Retinal pigment epithelial cell (primary cell): ENCODE data around the gene SGPL1.
A peak's percentile ranks its signal among the peaks of the same experiment; 100 is the strongest.

Experiments used
- DNase-seq: peaks from one replicate; pipeline ENCODE4 v3.0.0-alpha.2; 2010; ENCODE audit warnings: low read depth
- H3K4me3 ChIP-seq: 2 replicates; pipeline ENCODE4 v1.5.1; 2011; ENCODE audit warnings: mild to moderate bottlenecking, low read length, control low read depth, moderate library complexity
- TF ChIP-seq, protein P1 (sequence below): conservative IDR thresholded peaks from 2 replicates; pipeline ENCODE4 v1.5.1; 2011; ENCODE audit warnings: low read depth, low read length, control low read depth, inconsistent platforms

Gene SGPL1

DNA sequence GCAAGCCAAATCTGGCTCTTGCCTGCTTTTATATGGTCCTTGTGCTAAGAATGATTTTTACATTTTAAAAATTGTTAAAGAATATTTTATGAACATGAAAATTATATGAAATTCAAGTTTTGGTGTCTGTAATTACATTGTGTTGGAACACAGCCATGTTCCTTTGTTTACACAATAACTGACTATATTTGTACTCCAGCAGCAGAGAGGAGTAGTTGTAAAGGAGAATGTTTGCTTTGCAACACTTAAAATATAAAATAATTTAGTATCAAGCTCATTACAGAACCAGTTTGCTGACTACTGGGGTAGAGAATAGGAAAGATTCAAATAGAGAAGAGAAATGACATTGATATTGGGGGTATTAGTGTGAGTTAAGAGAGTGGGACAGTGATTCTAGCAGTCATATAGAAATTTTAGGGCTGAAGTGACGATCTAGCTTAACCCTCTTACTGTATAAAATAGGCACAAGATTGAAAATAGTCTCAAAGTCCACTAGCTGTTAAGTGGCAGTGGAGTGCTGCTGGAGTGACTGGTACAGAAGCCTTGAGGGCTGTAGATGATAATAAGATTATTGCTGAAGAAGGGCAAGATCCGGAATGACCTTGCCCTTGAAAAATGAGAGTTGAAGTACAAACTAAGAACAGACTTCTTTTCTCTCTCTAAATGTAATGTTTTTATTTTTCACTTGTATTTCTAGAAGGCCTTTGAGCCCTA lies 28.2 kb downstream of the SGPL1 start:
- TF ChIP-seq, protein P1, sequence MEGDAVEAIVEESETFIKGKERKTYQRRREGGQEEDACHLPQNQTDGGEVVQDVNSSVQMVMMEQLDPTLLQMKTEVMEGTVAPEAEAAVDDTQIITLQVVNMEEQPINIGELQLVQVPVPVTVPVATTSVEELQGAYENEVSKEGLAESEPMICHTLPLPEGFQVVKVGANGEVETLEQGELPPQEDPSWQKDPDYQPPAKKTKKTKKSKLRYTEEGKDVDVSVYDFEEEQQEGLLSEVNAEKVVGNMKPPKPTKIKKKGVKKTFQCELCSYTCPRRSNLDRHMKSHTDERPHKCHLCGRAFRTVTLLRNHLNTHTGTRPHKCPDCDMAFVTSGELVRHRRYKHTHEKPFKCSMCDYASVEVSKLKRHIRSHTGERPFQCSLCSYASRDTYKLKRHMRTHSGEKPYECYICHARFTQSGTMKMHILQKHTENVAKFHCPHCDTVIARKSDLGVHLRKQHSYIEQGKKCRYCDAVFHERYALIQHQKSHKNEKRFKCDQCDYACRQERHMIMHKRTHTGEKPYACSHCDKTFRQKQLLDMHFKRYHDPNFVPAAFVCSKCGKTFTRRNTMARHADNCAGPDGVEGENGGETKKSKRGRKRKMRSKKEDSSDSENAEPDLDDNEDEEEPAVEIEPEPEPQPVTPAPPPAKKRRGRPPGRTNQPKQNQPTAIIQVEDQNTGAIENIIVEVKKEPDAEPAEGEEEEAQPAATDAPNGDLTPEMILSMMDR: no peak
- no peak overlapping the region for H3K4me3 ChIP-seq
- DNase-seq: no peak

DNA sequence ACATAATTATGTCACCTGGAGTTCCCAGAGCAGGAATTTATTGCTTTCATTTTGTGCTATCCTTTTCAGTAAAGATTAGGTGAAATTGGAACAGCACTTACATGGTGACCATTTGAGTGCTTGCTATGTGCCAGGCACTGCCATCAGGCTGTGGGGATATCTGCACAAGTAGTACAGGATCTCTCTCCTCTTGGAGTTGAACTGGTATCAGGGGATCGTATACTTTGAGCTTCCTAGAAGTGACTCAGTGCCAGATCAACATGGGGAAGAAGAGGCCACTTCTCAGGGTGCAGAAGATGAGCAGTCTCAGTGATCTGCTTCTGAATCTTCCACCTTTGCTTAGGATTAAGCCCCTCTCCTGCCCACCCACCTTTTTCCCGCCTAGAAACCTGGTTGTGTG lies 29.5 kb downstream of the SGPL1 start:
- DNase-seq: no peak
- H3K4me3 ChIP-seq: no peak overlapping the region
- TF ChIP-seq, protein P1: no peak

DNA sequence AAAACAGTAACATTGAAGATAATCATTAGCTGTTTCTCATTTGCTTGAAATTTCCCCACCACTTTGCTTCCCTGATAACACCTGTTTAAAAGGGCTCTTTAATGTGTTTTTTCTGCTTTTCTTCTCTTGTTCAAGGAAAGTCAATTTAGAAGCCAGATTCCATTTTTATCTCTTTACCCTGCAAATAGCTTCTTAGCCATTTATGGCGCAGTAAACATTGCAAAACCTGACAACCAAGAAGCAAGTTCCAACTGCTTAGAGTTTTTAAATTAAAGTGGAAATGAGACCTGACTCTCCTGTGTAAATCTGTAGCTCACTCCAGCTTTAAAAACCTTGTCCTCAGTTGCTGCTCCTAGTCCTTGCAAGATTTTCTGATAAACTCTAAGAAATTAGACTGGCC lies 30.1 kb downstream of the SGPL1 start:
- DNase-seq: no peak
- TF ChIP-seq, protein P1: no peak
- no peak overlapping the region for H3K4me3 ChIP-seq

DNA sequence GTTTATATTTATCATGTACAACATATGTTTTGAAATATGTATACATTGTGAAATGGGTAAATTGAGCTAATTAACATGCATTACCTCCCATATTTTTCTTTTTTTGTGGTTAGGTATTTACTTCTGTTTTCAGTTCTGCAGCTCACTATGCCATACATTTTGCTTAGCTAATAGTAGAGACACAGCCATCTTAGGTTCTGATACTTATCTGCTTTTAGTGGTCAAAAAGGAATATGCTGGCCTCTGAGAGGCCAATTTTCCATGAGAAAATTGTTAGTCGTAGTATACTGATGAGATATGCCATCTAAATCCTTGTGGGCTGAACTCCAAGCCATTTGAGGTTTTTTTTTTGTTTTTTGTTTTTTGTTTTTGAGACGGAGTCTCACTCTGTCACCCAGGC lies 31.0 kb downstream of the SGPL1 start:
- H3K4me3 ChIP-seq: no peak overlapping the region
- DNase-seq: no peak
- TF ChIP-seq, protein P1: no peak

DNA sequence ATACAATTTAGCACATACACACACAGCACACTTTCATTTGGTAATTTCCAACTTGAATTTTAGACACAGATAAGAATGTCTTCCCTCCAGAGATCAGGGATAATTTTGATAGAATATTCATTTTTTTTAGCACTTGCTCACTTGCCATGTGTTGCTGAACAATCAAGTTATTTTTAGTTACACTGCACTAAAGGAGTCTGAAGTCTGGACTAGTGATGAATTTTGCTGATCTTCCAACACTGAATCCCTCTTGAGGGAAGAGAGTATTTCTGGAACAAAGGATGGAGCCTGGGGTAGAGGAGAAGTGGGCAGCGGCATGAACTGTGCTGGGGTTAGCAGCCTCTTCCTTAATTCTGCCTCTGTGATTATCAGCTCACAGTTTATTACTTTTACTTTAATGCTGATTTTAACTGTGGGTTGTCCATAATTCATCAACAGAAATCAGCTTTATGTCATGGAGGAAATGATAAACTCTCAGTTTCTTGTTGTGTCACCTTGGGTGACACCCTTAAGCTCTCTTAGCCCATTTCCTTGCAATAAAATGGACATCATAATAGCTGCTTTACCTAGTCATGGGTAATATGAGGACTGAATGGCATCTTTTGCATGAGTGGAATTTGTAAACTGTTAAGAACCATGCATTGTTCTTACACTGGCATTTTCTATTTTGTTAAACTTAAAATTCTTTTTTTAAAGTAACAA lies 32.1 kb downstream of the SGPL1 start:
- H3K4me3 ChIP-seq: no peak overlapping the region
- no peak for DNase-seq
- TF ChIP-seq, protein P1: no peak

DNA sequence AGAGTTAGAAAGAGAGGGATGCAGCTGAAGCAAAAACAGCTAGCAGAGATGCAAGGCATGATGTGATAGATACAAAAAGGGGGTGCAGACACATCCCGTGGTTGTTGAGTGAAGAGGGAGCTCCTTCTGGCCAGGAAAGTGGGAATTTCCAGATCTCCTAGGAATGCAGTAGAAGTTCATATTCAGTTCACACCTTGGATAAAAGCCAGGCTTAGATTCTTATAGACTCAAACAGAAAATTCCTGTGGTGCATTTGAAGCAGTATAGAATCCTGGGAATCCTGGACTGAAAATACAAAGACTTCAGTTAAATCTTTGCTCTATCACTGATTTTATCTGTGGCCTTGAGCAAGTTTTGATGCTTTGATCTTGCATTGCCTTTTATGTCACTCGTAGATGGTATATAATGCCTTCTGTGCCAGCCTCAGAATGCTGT lies 33.9 kb downstream of the SGPL1 start:
- DNase-seq: peak; percentile 81
- TF ChIP-seq, protein P1: no peak
- no peak overlapping the region for H3K4me3 ChIP-seq

DNA sequence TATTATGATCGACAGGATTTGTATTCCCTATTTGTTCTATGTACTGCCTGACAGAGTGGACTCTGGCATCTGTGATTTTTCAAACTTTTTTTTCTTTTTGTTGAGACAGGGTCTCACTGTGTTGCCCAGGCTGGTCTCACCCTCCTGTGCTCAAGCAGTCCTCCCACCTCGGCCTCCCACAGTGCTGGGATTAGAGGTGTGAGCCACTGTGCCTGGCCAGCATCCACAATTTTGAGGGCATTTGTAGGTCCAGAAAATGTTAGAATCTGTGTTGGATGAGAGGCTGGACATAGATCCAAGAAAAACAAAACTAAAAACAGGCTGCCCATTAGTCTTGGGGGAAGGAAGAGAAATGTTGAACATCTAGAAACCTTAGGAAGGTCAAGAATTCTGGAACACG lies 34.3 kb downstream of the SGPL1 start:
- H3K4me3 ChIP-seq: no peak overlapping the region
- no peak for DNase-seq
- TF ChIP-seq, protein P1: no peak
